GM21381 (cell line): ENCODE results near the gene ECI1.

ENCODE experiments used
- ATAC-seq: cut with Tn5 transposase; IDR thresholded peaks from one replicate; pipeline ENCODE4 v1.9.1; 2021; ENCODE audit warnings: mild to moderate bottlenecking, moderate library complexity; ENCODE audit not compliant: unreplicated experiment

ECI1 gene, protein sequence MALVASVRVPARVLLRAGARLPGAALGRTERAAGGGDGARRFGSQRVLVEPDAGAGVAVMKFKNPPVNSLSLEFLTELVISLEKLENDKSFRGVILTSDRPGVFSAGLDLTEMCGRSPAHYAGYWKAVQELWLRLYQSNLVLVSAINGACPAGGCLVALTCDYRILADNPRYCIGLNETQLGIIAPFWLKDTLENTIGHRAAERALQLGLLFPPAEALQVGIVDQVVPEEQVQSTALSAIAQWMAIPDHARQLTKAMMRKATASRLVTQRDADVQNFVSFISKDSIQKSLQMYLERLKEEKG

GRCh38 chr16:2251296-2252111, at the start of gene ECI1:
ECI1 (minus strand) TSS chr16:2251587; CDS start chr16:2251566, 21 bp downstream.
- ATAC-seq, result peak; percentile 91

- no peak for ATAC-seq
Observed at GRCh38 chr16:2299915-2300192, 48.5 kb upstream of the ECI1 start.

DNA sequence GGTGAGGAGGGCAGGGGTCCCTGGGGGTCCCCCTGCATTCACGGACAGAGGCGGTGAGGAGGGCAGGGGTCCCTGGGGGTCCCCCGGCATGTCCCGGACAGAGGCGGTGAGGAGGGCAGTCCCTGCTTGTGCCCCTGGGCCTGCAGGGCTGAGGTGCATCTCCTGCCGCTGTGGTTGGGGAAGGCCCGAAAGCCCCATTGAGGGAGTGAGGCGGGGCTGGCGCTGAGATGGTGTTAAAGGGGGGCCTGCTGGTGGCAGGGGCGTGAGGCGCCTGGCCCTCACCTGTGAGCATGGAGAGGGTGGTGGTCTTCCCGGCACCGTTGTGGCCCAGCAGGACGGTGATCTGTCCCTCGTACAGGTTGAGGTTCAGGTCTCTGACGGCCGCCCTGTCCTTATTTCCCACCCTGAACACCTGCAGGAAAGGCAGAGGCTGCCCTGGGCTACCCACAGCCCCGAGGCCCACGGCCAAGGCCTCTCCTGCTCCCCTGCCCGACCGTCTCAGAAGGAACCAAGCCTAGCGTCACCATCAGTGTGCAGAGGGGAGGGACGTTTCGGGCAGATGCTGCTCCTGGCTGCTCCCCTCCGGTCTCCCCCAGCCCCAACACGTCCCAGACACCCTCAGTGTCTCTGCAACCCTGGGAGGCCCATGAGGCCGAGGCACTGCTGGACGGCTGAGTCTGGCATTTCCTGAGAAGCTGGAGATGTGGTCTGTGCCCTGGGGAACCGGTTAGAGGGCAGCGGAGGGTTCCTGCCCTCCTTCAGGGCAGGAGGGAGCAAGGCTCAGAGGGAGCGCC, 47.9 kb upstream of the ECI1 start:
- ATAC-seq, result no peak

GRCh38 chr16:2298621-2299020, 47.2 kb upstream of the ECI1 start:
- ATAC-seq, result no peak

GRCh38 chr16:2297506-2297860, 46.1 kb upstream of the ECI1 start:
- ATAC-seq, result no peak

DNA sequence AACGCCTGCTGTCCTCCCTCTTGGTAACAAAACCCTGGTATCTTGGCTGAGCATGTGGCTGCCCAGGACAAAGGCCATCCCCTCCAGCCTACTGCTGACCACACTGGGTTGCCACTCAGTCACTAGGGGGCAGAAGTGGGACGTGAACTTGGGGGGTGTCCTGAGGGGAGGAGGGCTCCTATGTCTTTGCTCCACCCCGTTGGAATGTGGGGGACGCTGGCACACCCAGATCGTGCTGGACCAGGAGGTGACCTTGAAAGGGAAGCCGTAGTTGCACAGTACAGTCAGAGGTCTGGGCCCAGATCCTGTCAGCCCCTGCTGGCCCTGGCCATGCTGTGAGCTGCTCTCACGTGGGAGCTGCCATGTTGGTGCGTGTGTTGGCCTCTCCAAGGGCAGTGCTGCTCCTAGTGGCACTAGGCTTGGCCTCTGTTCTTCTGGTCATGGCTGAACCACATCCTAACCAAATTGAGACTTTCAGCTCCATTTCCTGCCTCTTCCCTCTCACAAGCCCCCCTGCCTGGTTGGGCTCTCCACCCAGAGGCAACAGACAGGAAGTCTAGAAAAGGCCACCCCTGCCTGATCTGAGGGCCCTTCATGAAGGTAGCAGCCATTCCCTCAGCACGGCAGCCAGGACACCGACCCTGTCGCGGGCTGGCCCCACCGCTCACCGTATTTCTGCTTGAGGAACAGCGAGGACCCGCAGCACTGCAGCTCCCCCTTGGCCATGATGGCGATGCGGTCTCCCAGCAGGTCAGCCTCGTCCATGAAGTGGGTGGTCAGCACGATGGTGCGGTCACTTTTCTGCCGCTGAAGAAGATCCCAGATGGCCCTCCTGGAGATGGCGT, 45.5 kb upstream of the ECI1 start:
- ATAC-seq, result no peak

- no peak for ATAC-seq
Observed at GRCh38 chr16:2295056-2295798, 43.8 kb upstream of the ECI1 start.

GRCh38 chr16:2292221-2292620, 40.8 kb upstream of the ECI1 start:
- ATAC-seq, result no peak

DNA sequence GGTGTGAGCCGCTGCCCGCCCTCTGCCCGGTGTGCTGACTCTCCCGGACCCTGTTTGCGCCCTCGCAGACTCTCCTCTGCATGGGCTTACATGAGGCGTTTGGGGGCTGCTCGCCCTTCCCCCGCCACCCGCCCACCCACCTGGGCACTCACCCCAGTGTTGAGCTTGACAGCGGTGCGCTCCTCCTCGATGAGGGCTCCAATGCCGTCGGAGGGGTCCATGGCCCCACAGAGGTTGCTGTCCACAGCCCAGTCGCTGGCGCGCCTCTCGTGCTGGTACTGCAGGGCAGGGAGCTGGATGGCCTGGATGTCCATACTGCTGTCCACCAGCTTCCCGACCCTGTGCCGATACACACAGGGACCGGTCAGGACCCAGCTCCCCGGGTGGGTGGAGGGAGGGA, 37.9 kb upstream of the ECI1 start:
- ATAC-seq, result no peak

GRCh38 chr16:2288726-2289125, 37.3 kb upstream of the ECI1 start:
- ATAC-seq, result no peak

- ATAC-seq, result no peak
Observed at GRCh38 chr16:2287916-2288547, 36.6 kb upstream of the ECI1 start.

DNA sequence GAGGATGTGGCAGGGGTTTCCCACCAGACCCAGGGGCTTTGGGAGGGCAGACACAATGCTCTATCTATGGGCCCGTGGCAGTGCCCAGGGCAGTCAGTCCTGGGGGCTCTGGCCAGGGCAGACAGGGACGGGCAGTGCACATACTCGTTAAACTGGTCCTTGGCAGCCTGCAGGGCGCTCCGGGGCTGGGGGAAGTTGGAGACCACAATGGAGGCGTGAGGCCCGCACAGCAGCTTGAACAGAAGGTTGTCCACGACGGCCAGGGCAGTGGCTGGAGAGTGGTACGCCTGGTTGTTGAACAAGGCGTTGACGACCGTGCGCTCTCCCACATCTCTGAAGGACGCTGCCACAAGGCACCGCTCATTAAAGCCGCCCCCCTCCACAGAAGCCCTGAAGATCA, 35.2 kb upstream of the ECI1 start:
- no peak for ATAC-seq

- no peak for ATAC-seq
Observed at GRCh38 chr16:2285731-2286191, 34.4 kb upstream of the ECI1 start.

GRCh38 chr16:2284797-2285576, 33.6 kb upstream of the ECI1 start:
- no peak for ATAC-seq

DNA sequence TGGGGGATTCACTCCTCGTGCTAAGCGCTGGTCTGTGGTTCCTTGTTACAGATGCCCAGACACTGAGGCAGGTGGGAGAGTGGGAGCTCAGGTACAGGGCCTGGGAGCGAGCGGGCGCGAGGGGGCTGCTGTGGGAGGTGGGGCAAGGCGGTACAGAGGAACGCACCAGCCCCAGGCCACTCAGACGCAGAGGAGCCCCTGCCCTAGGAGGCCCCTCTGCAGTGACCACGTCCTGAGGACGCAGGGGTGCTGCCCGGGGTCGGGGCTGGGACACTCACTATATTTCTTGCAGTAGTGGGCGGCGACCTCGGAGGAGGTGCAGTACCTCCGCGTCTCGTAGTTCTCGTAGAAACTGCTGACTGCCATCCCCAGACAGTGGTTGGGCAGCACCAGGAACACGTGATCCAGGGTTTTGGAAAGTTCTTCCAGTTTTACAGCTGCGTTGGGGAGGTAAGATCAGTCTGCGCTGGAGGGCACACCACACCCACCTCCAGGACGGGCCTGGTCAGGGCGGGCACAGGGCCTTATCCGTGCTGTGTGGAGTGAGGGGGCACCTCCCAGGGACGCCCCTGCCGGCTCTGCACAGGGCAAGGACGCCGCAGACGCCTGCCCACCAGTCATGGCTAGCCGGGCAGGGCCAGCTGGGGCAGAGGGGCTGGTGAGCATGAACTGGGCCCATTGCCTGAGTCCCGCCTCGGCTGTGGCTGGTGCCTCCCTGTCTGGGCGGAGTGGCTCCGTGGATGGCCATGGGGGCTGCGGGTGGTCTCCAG, 32.8 kb upstream of the ECI1 start:
- no peak for ATAC-seq

GRCh38 chr16:2282866-2283555, 31.6 kb upstream of the ECI1 start:
- ATAC-seq, result no peak

DNA sequence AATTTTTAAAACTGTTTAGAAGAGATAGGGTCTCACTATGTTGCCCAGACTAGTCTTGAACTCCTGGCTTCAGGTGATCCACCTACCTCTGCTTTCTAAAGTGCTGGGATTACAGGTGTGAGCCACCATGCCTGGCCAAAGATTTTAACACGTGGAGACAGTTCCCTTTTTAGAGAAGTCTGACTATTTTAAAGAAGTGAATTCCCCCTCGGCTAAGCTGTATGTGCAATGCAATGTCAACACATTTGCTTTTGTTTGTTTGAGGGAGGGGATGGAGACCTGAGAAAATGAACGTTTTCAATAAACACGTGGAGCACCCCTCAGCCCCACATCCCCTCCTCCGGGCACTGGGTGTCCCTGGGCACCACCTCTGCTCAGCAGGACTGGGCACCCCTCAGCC, 30.9 kb upstream of the ECI1 start:
- ATAC-seq, result no peak
